Fibroblast of skin of right biceps (primary cell): ENCODE results near the gene TGFBR2.
"Not testable (repeated sequence)": the region's sequence is repeated elsewhere in the genome, so short reads cannot be mapped to it uniquely, and the experiment has no call there.

Experiments used
- DNase-seq: peaks from one replicate; pipeline ENCODE4 v3.0.0-alpha.2; 2013

The TGFBR2 gene

GRCh38 chr3:30658328-30659052 lies 52.1 kb downstream of the TGFBR2 start:
- peak; percentile 83 for DNase-seq

DNA sequence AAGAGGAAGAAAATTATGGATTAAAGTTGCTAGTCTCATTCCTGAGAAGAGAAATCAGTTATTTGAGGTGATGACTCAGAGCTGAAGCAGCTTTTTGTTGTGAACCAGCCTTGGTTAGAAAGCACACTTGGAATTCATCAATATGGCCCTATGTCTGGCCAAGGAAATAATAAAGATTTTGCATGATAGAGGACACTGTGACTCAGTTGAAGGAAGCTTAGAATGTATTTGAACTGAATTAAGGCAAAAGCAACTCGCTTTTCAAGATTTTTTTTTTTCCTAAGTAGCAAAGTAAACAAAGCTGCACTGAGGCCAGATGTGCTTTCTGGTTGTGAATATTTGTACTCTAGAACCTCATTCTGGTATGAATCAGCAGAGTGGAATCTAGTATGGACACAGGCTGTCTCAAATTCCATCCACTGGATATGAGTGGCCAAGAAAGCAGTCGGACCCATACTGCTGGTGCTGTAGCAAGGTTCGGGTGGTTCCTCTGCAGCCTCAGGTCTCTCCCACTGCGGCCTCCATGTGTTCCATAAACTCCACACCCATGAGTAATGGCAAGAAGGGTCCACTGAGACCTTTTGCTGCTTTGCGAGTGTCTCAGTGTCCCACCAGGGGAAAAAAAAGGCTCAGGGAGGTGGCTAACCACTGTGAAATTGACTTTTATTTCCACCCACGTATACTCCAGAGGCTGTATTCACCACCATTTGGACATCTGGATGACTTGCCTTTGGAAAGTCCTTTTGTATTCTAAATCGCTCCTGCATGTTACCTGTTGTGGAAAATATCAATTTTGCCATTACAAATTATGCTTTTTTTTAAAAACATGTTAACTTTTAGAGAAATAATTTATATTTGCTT lies 53.1 kb downstream of the TGFBR2 start:
- DNase-seq = peak; percentile 98

DNA sequence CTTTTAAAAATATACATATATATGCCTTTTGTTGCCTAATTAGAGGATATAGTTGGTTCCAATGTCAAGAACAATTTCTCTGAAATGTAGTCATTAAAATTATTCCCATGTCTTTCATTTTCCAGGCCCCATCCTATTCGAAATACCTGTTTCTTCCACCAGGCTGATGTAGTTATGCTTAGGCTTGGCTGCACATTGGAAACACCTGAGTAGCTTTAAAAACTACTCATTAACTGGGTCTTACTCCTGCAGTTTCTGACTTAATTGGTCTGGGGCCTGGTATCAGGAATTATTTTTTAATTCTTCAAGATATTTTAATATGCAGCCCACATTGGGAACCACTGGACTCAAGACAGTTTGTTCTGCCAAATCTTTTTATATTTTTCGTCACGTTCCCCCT lies 53.7 kb downstream of the TGFBR2 start:
- DNase-seq = no peak

- no peak for DNase-seq
These were observed 54.3 kb downstream of the TGFBR2 start for GRCh38 chr3:30660656-30661055.

DNA sequence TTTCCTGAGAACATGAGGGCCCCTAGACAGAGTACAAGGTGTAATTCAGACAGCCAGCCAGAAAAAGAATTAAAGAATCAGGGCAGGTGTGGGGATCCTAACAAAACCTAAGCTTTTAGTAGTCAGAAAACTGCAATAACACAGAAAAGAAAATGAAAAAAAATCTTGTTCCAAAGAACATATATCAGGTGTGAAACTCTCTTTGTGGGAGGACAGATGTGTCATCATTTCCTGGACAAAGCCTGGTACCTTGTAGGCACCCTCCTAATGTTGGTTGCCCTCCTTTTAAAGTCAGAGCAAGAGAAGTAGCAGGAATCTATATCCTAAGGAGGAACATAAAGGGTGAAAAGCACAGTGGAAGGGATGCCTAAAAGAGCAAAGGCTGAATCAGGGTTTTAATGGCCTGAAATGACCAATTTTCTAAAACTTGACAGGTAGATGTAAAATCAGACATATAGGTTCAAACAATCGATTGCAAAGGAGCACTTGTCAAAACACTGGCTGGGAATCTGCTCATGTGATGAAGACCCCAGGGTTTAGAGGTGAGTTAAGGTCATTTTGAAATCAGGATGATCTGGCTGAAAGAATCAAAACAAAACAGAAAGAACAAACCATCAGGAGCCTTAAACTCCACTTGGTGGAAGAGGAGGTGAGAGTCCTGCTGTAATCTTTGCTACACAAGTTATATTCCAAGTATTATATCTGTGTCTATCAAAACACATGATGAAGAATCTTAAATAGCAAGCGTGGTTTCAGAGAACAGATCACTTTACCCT lies 54.9 kb downstream of the TGFBR2 start:
- no peak for DNase-seq

DNA sequence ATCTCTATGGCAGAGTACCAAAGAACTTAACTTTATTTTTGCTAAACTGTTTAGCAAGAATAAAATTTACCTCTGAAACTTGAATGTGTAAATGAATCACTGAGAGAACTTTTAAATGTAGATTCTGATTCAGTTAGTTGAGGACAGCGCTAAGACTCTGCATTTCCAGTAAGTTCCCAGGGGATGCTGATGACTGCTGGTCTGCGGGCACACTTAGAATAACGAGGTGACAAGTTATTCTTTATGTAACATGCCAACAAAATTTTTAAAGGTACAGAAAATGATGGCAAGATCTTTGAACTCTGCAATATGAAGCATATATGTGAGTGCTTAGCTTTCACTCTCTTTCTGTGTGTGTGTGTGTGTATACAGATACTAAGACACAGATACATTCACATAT lies 56.4 kb downstream of the TGFBR2 start:
- no peak for DNase-seq

DNA sequence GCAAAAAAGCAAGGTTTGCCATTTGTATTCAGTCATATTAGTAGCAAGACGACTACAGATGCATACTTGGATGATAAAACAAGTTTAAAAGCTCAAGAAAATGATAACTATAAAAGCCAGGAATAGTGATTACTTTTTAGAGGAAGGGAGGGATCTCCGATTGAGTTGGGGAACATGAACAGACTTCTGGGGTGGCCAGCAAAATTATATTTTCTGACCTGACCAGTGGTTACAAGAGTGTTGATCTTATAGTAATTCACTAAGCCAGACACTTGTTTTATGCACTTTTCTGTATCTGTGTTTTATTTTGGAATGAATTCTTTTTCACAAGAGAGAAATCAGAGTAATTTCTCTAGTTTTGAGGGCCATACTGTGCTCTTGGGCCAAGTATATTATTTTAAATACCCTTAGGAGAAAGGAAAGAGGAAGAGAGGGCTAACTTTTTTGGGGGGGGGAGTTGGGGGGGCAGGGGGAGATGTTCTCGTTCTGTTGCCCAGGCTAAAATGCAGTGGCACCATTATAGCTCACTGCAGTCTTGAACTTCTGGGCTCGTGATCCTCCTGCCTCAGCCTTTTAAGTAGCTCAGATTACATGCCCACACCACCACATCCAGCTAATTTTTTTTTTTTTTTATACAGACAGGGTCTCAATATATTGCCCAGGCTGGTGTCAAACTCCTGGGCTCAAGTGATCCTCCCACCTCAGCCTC lies 57.3 kb downstream of the TGFBR2 start:
- DNase-seq = no peak

DNA sequence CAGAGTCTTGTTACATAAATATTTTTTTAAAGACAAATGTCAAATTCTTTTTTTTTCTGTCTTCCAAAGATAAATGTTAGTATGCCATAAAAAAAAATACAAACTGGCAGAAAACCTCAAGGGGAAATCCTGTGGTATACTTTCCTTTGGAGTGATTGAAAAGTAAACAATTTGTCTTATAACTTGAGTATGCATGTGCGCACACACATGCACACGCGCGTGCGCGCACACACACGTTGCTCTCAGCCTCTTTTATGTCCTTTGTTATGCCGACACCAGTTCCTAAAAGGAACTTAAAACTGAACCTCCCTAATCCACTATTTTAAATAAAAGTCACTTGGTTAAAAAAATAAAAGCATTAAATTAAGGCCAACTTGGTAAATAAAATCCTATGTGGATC lies 58.1 kb downstream of the TGFBR2 start:
- no peak for DNase-seq

DNA sequence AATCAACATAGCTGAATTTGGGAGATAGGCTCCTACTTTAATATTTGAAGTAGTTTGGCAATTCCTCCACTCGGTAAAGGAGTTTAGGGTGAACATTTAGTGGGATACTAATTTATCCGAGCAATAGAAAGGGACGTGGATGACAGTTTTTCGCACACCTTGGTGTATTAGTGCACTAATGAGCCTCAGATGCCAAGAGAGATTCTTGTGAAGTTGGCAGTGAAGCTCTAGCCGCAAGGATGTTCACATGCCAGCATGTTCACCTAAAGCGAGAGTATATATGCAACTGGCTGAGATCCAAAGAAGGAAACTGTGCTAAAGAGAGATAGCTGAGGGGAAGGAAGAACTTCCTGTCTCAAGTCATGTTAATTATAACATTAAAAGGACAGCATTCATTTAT lies 58.5 kb downstream of the TGFBR2 start:
- DNase-seq = no peak

- DNase-seq = no peak
These were observed 59.1 kb downstream of the TGFBR2 start for GRCh38 chr3:30665539-30665938.

GRCh38 chr3:30666572-30667279 lies 60.3 kb downstream of the TGFBR2 start:
- no peak for DNase-seq

DNA sequence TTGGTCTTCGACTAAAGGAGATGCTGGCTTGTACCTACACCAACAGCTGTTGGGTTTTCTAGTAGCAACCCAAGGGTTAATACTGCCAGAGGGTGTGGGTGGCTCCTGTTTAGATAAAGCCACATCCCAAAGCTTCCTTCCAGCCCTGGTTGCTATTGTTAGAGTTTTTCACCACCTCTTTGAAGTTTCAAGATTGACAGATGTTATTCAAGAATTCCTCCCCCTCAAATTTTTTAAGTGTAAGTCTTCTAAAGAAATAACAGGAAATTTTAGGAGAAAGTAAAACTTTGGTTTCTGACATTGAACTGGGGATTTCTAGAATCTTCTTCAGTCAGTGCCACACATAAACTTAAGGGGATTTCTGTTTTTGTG lies 60.9 kb downstream of the TGFBR2 start:
- DNase-seq = no peak

DNA sequence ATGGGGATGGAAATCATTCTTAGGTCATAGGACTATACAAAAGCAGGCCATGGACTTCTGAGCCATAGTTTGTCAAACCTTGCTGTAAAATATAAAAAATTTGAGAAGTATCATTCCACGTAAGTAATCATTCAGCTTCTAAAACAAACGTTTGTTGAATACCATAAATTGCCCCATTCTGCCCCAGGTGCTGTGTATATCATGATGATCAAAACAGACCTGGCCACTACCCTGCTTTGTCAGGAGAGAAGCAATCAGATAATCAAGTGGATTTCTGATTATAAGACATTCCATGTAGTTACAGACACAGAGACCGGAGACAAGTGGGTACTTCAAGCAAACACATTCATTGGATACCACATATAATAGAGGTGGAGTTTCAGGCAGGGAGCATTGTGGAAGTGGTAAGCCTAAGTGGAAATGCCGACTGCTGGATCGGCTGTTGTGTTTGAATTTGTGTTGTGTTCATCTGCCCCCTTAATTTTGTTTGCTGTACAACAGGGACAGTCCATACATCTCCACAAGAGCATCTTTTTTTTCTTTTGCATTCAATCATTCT lies 61.7 kb downstream of the TGFBR2 start:
- DNase-seq = no peak

DNA sequence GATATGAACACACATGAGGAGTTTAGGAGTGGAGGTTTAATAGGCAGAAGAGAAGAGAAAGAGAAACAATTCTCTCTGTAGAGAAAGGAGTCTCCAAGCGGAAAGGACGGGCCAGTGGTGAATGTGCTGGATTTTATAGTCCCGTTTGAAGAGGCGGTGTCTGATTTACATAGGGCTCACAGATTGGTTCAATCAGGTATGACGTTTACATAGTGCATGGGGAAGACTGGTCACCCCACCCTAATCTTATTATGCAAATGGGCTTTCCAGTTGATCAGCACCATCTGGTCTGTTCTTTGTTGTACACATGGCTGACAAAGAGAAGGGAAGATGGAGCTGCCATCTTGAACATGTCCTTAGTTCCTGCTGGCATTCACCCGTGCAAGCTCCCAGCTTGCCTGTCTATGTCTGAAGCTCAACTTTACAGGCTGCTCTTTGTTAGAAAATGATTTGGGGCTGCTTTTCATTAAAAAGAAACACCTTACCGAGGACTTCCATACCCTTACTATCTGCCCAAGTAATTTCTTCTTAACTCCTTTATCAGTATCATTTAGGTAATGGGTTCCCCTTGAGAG lies 63.0 kb downstream of the TGFBR2 start:
- not testable (repeated sequence) for DNase-seq

DNA sequence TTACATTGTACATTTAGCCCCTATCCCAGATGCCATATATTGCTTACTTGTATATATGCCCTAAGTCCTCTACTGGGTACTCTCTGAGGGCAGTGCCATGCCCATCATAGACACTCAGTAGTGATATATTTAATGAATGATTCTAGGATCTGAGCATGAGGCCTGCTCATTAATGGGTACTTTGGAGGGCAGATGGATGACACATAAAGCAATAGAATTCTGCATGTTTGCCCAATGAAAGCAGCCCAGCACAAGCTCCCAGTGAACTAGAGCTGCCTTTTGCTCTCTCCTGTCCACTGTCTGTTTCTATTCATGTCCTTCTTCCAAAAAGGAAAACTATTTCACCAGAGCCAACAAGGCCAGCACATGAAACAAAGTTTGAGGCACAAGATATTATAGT lies 63.9 kb downstream of the TGFBR2 start:
- DNase-seq = no peak

DNA sequence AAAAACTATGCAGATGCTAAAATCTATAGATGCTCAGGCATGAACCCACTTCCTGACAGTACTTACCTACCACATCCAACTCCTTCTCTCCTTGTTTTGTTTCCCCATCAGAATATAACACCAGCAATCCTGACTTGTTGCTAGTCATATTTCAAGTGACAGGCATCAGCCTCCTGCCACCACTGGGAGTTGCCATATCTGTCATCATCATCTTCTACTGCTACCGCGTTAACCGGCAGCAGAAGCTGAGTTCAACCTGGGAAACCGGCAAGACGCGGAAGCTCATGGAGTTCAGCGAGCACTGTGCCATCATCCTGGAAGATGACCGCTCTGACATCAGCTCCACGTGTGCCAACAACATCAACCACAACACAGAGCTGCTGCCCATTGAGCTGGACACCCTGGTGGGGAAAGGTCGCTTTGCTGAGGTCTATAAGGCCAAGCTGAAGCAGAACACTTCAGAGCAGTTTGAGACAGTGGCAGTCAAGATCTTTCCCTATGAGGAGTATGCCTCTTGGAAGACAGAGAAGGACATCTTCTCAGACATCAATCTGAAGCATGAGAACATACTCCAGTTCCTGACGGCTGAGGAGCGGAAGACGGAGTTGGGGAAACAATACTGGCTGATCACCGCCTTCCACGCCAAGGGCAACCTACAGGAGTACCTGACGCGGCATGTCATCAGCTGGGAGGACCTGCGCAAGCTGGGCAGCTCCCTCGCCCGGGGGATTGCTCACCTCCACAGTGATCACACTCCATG lies 65.3 kb downstream of the TGFBR2 start:
- no peak for DNase-seq

GRCh38 chr3:30672287-30672735 lies 65.9 kb downstream of the TGFBR2 start:
- DNase-seq = no peak

DNA sequence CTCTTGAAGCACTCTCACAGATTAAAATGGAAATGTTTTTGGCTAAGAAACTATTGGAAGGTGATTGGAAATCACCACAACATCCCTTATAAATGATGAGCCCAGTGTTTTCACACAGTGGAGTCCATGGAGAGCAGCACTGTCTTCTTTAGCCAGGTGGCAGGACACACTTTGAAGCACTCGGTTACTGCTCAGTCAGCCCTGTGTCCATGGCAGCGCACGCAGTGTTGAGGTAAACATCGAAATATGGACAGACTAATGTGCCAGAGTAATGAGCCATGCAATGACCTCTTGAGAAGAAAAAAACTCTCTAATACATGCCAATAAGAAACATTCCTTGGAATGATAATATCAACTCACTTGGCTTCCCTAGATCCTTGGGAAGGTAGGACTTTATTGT lies 66.6 kb downstream of the TGFBR2 start:
- DNase-seq = peak; percentile 22

DNA sequence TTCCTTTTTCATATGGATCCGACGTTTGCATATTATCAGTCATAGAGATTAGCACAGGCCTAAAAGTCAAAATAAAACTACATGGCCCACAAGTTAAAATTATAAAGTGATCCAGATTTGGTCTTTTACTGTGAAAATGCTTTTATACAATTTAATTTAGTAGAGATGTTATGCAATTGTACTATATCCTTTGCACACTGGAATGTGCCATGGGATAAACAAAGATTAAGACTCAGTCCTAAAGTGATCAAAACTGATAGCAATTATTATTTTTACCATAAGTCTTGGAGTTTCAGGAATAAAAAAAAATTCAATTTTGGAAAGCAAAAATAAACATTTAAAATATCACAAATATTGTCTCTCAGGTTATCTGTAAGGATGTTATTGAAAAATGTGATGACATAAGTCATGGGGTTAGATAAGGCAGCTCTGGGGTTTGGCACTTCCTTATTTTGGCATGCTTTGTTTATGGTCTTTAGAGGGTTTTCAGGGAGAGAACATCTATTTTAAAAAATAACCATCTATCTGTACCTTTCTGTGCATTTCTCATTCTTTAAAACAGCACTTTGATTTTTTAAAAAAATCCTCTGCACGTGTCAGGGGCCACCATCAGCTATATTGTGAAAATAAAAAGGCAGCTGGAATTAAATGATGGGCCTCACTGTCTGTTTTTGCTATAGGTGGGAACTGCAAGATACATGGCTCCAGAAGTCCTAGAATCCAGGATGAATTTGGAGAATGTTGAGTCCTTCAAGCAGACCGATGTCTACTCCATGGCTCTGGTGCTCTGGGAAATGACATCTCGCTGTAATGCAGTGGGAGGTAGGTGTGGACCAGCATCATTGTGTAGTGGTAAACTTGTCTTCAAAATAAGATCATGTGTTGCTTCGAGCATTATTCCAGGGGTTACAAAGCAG lies 67.3 kb downstream of the TGFBR2 start:
- DNase-seq = no peak

DNA sequence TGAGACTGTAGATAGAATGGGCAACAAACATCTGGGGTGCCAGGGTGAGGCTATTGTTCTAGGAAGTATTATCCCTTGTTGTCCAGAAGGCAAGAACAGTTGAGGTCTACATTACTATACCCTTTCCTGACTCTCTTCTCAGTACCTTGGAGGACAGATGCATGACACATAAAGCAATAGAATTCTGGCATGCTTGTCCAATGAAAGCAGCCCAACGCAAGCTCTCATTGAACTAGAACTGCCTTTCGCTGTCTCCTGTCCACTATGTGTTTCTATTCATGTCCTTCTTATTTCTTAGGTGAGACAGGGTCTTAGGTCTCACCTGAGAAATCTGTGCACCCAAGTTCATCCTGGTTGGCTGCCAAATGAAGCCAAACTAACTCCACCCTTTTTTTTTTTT lies 68.6 kb downstream of the TGFBR2 start:
- no peak for DNase-seq
